SU-DHL-6 (cell line): ENCODE measurements around the gene MICAL2.
"Not testable (repeated sequence)": the region's sequence is repeated elsewhere in the genome, so short reads cannot be mapped to it uniquely, and the experiment has no call there.

Experiments
- H2AFZ ChIP-seq: fragments of 200-600 bp; sonication (generic); 2 replicates; pipeline ENCODE4 v1.6.1; 2014; ENCODE audit warnings: low read depth, mild to moderate bottlenecking, moderate library complexity, mixed read lengths, antibody characterized with exemption, low read length; ENCODE audit not compliant: severe bottlenecking
- H3F3A ChIP-seq: fragments of 200-600 bp; shearing (Covaris generic); 2 replicates; pipeline ENCODE4 v1.6.0; 2016; ENCODE audit warnings: antibody characterized with exemption, mild to moderate bottlenecking; ENCODE audit not compliant: insufficient read depth
- H3K27ac ChIP-seq: fragments of 200-600 bp; sonication (generic); 2 replicates; pipeline ENCODE4 v1.5.1; 2016; ENCODE audit warnings: low read depth, mild to moderate bottlenecking, low read length, moderate library complexity, mixed read lengths
- H3K27me3 ChIP-seq: fragments of 200-600 bp; sonication (generic), shearing (Covaris generic); 2 replicates; pipeline ENCODE4 v1.6.0; 2014; ENCODE audit warnings: mild to moderate bottlenecking, low read length
- H3K36me3 ChIP-seq: fragments of 200-600 bp; sonication (generic); 2 replicates; pipeline ENCODE4 v1.6.1; 2014; ENCODE audit warnings: mild to moderate bottlenecking, low read length, mixed read lengths
- H3K4me2 ChIP-seq: fragments of 300-600, 200-600 bp; shearing (Covaris generic), sonication (generic); 2 replicates; pipeline ENCODE4 v1.6.0; 2014; ENCODE audit warnings: low read length, low read depth, mild to moderate bottlenecking; ENCODE audit not compliant: poor library complexity, severe bottlenecking
- H3K4me3 ChIP-seq: fragments of 200-600 bp; sonication (generic); 2 replicates; pipeline ENCODE4 v1.5.1; 2014; ENCODE audit warnings: antibody characterized with exemption, low read length, mild to moderate bottlenecking, mixed read lengths; ENCODE audit not compliant: insufficient read depth, poor library complexity, severe bottlenecking
- H3K79me2 ChIP-seq: fragments of 200-600 bp; sonication (generic); 2 replicates; pipeline ENCODE4 v1.6.1; 2014; ENCODE audit warnings: mild to moderate bottlenecking, low read length, moderate library complexity; ENCODE audit not compliant: insufficient read depth
- H3K9ac ChIP-seq: fragments of 200-600 bp; sonication (generic); 2 replicates; pipeline ENCODE4 v1.7.0; 2014; ENCODE audit warnings: mild to moderate bottlenecking, low read length
- H3K9me2 ChIP-seq: fragments of 200-600 bp; sonication (generic); replicated peaks from 2 replicates; pipeline ENCODE4 v1.6.1; 2014; ENCODE audit warnings: low read length; ENCODE audit not compliant: insufficient read depth
- H3K9me3 ChIP-seq: fragments of 200-600 bp; sonication (generic); 2 replicates; pipeline ENCODE4 v1.6.1; 2014; ENCODE audit warnings: low read length, mixed read lengths; ENCODE audit not compliant: insufficient read depth
- H4K20me1 ChIP-seq: fragments of 200-600 bp; sonication (generic); 2 replicates; pipeline ENCODE4 v1.6.1; 2014; ENCODE audit warnings: low read depth, mild to moderate bottlenecking, antibody characterized with exemption, low read length, moderate library complexity, mixed read lengths
- EZH2phosphoT487 ChIP-seq: fragments of 200-600 bp; sonication (generic), shearing (Covaris generic); conservative IDR thresholded peaks from 2 replicates; pipeline ENCODE4 v1.6.1; 2018; ENCODE audit warnings: mild to moderate bottlenecking, antibody characterized with exemption, low read length, moderate library complexity, mixed read lengths
- TF ChIP-seq, protein P1 (sequence below): fragments of 200-600 bp; sonication (generic); IDR thresholded peaks from one replicate; pipeline ENCODE4 v1.5.1; 2017; ENCODE audit warnings: antibody characterized with exemption, mild to moderate bottlenecking, low read length, moderate library complexity; ENCODE audit not compliant: insufficient read depth, poor library complexity, severe bottlenecking

The MICAL2 gene

DNA sequence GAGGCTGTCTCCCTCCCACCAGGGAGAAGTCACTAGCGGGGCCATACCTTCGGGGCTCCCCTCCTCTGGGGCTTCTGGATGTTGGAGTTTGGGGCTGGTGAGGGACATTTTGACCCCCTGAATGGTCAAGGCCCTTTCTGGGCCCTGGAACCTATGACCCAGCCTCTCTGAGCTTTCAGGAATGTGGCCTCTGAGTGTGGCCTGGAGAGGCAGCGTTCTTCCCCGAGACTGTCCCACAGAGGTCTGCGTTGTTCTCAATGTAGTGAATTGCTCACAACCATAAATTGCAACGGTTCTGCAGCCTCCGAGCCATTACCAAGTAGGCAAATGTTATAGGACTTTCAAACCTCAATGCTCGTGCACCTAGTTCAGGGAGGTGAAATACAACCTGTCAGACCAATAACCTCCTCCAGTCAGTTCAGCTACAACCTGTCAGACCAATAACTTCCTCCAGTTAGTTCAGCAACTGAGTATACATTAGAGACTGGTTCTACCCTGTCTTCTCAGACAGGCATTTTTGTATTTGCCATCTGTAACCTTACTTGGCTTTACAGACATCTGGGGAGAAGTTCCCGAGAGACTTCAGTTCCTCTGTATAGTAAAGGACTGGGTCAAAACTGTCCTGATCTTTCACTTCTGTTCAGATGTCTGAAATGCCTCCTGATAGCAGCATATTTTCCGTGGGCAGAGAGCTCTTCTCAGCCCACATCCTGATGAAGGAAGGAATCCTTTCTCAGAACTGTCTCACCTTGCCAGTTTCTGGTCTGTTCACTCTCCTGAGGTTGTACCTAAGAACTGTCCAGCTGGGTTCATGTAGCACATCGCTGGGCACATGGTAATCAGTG is 34.2 kb downstream of the MICAL2 start:
- Histone ChIP-seq H4K20me1 (no peaks in the 10 kb centered on the region), H3K9me3 (no peaks in the 10 kb centered on the region), H3K79me2 (no peaks in the 10 kb centered on the region), H3K36me3 (no peaks in the 10 kb centered on the region), H3K27ac (no peak overlapping the region), H3K27me3 (no peaks in the 10 kb centered on the region), H3K4me2 (no peak overlapping the region), H3K4me3 (no peak overlapping the region), H3K9ac (no peak overlapping the region), H3F3A (no peaks in the 10 kb centered on the region), H2AFZ (no peak overlapping the region), H3K9me2 (no peaks in the 10 kb centered on the region)
- TF ChIP-seq, protein P1, sequence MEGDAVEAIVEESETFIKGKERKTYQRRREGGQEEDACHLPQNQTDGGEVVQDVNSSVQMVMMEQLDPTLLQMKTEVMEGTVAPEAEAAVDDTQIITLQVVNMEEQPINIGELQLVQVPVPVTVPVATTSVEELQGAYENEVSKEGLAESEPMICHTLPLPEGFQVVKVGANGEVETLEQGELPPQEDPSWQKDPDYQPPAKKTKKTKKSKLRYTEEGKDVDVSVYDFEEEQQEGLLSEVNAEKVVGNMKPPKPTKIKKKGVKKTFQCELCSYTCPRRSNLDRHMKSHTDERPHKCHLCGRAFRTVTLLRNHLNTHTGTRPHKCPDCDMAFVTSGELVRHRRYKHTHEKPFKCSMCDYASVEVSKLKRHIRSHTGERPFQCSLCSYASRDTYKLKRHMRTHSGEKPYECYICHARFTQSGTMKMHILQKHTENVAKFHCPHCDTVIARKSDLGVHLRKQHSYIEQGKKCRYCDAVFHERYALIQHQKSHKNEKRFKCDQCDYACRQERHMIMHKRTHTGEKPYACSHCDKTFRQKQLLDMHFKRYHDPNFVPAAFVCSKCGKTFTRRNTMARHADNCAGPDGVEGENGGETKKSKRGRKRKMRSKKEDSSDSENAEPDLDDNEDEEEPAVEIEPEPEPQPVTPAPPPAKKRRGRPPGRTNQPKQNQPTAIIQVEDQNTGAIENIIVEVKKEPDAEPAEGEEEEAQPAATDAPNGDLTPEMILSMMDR: no peak
- TF ChIP-seq EZH2phosphoT487: no peak

DNA sequence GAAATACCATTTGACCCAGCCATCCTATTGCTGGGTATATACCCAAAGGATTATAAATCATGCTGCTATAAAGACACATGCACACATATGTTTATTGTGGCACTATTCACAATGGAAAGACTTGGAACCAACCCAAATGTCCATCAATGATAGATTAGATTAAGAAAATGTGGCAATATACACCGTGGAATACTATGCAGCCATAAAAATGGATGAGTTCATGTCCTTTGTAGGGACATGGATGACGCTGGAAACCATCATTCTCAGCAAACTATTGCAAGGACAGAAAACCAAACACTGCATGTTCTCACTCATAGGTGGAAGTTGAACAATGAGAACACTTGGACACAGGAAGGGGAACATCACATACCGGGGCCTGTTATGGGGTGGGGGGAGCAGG is 36.3 kb downstream of the MICAL2 start:
- not testable (repeated sequence) for H2AFZ ChIP-seq, H3K27me3 ChIP-seq, H3K4me2 ChIP-seq, H3K4me3 ChIP-seq, H4K20me1 ChIP-seq, H3K9me2 ChIP-seq, H3K9me3 ChIP-seq, H3K79me2 ChIP-seq, H3F3A ChIP-seq, H3K36me3 ChIP-seq, H3K9ac ChIP-seq, H3K27ac ChIP-seq

DNA sequence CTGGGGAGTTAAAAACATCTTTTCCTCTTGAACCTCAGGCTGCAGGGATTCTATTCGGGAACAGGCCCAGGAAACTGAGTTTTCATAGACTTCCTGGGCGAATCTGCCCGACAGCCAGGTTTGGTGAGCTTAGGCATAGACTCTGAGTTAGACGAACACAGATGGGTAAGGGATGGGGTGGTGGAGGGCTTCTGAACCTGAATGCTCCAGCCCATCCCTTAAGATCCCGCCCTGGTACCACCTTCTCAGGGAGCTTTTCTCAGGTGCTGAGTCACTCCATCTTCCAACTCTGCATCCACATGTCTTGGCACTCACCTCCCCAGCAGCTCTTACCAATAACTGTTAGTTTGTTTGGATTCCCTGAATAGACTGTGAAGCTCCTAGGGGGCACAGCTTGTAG is 37.4 kb downstream of the MICAL2 start:
- no peak overlapping the region for H3K4me2 ChIP-seq
- no peak overlapping the region for H3K27ac ChIP-seq
- no peaks in the 10 kb centered on the region for H3K9me2 ChIP-seq
- no peaks in the 10 kb centered on the region for H3K36me3 ChIP-seq
- H2AFZ ChIP-seq: no peak overlapping the region
- H3K79me2 ChIP-seq: no peaks in the 10 kb centered on the region
- H4K20me1 ChIP-seq: no peaks in the 10 kb centered on the region
- no peaks in the 10 kb centered on the region for H3F3A ChIP-seq
- H3K27me3 ChIP-seq: no peaks in the 10 kb centered on the region
- H3K4me3 ChIP-seq: no peak overlapping the region
- TF ChIP-seq EZH2phosphoT487: no peak
- TF ChIP-seq, protein P1: no peak
- H3K9me3 ChIP-seq: no peaks in the 10 kb centered on the region
- no peak overlapping the region for H3K9ac ChIP-seq

DNA sequence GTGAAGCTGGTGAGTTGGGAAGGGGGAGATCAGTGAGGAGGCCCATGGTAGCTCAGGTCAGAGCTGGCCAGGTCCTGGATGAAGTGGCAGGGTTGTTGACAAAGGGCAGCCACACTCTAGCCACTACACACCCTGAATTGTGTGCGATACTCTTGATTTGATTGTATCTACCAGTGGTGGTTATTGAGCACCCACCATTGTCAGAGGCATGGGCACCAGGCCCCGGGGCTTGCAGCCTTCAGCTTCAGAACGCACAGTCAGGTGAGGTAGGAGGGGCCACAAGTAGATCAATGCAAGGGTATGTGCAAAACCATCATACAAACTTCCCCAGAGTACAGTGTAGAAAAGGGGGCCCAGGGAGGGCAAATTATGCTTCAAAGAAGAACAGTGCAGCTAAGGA is 38.1 kb downstream of the MICAL2 start:
- H2AFZ ChIP-seq: no peak overlapping the region
- no peak overlapping the region for H3K4me2 ChIP-seq
- H3K27ac ChIP-seq: no peak overlapping the region
- H3F3A ChIP-seq: no peaks in the 10 kb centered on the region
- H3K79me2 ChIP-seq: no peaks in the 10 kb centered on the region
- no peak for TF ChIP-seq EZH2phosphoT487
- TF ChIP-seq, protein P1: no peak
- no peaks in the 10 kb centered on the region for H4K20me1 ChIP-seq
- no peaks in the 10 kb centered on the region for H3K27me3 ChIP-seq
- H3K36me3 ChIP-seq: no peaks in the 10 kb centered on the region
- no peak overlapping the region for H3K9ac ChIP-seq
- H3K9me2 ChIP-seq: no peaks in the 10 kb centered on the region
- H3K4me3 ChIP-seq: no peak overlapping the region
- H3K9me3 ChIP-seq: no peaks in the 10 kb centered on the region
